HepG2 (cell line): ENCODE data around the gene PALM2AKAP2. TPM values are rescaled to one million over a fixed set of nuclear protein-coding genes. Genes with fewer than 3 reads are reported as not detected.

Experiments used
- ATAC-seq: fragments of 200-7000 bp; cut with Tn5 transposase; 3 replicates; pipeline ENCODE4 v1.9.1; 2020; ENCODE audit warnings: mild to moderate bottlenecking, moderate library complexity
- BruUV-seq: library from RNA; stranded (reverse); fragments of 400-500 nt; replicated peaks from 2 replicates; lab custom pipeline; 2021; lab: Mats Ljungman, UMichigan
- CTCF ChIA-PET: fragments of 300-600 bp; formaldehyde crosslinking; extraction: SDS; loops from one replicate; lab custom pipeline; 2021; ENCODE audit warnings: low total read pairs, inconsistent platforms, low intra/inter-chr PET ratio; lab: Yijun Ruan, JAX
- POLR2A ChIA-PET: fragments of 350-600 bp; sonication (Branson Sonifier 250); formaldehyde crosslinking; loops from one replicate; lab custom pipeline; 2020; ENCODE audit warnings: antibody characterized with exemption, inconsistent platforms; lab: Yijun Ruan, JAX
- DNase-seq: peaks from one replicate; pipeline ENCODE4 v3.0.0-alpha.2; 2015; ENCODE audit warnings: low spot score
- FAIRE-seq: peaks from 3 replicates; lab custom pipeline; 2011; peaks lifted over from hg19 to GRCh38; lab: Jason Lieb, UNC
- H2AFZ ChIP-seq: one replicate; pipeline ENCODE4 v1.6.1; 2011; ENCODE audit warnings: low read length, inconsistent platforms
- H3K27ac ChIP-seq: fragments of 300-600 bp; 3 replicates; pipeline ENCODE4 v1.8.0; 2011; ENCODE audit warnings: mixed run types, mild to moderate bottlenecking, mixed read lengths, low read length, inconsistent platforms; ENCODE audit not compliant: insufficient read depth; ENCODE audit errors: extremely low read length
- H3K27me3 ChIP-seq, 2 experiments: fragments of 200-600 bp in 1 of 2; 2 replicates in 1 of 2; 3 replicates in 1 of 2; pipeline versions ENCODE4 v1.6.0 to v1.8.0; 2011; ENCODE audit warnings: low read length in 2 of 2, mild to moderate bottlenecking in 2 of 2, moderate library complexity in 2 of 2, inconsistent platforms in 1 of 2; ENCODE audit not compliant: insufficient read depth in 2 of 2, control insufficient read depth in 1 of 2
- H3K36me3 ChIP-seq, 2 experiments: fragments of 200-600 bp in 1 of 2; replicated peaks in 1 of 2; 2 replicates in 1 of 2; 3 replicates in 1 of 2; pipeline versions ENCODE4 v1.5.1 to v1.8.0; 2011; ENCODE audit warnings: low read length in 2 of 2, inconsistent platforms in 1 of 2; ENCODE audit not compliant: insufficient read depth in 2 of 2, control insufficient read depth in 1 of 2
- H3K4me1 ChIP-seq: 2 replicates; pipeline ENCODE4 v1.5.1; 2012; ENCODE audit warnings: low read length, inconsistent platforms; ENCODE audit not compliant: insufficient read depth
- H3K4me2 ChIP-seq: 2 replicates; pipeline ENCODE4 v1.6.0; 2011; ENCODE audit warnings: low read depth, low read length, inconsistent platforms
- H3K4me3 ChIP-seq, 3 experiments: fragments of 200-600 bp in 1 of 3; sonication (generic), shearing (Covaris generic) in 1 of 3; replicated peaks in 1 of 3; 2 replicates each; pipeline ENCODE4 v1.5.1; 2011 to 2016; ENCODE audit warnings: low read length in 3 of 3, inconsistent platforms in 2 of 3, low read depth in 2 of 3, mild to moderate bottlenecking in 2 of 3, control low read depth in 1 of 3, mixed read lengths in 1 of 3; ENCODE audit not compliant: insufficient read depth in 1 of 3
- H3K79me2 ChIP-seq: one replicate; pipeline ENCODE4 v1.6.1; 2011; ENCODE audit warnings: low read length, inconsistent platforms; ENCODE audit not compliant: insufficient read depth
- H3K9ac ChIP-seq: 2 replicates; pipeline ENCODE4 v1.6.0; 2011; ENCODE audit warnings: mild to moderate bottlenecking, low read depth, low read length, inconsistent platforms; ENCODE audit not compliant: insufficient read depth
- H3K9me3 ChIP-seq: 2 replicates; pipeline ENCODE4 v1.5.1; 2012; ENCODE audit warnings: mild to moderate bottlenecking, low read length
- H4K20me1 ChIP-seq: 2 replicates; pipeline ENCODE4 v1.6.0; 2011; ENCODE audit warnings: inconsistent platforms, mild to moderate bottlenecking, low read length, moderate library complexity; ENCODE audit not compliant: insufficient read depth
- HNRNPLL ChIP-seq: fragments of 200-400 bp; formaldehyde crosslinking; IDR thresholded peaks from 2 replicates; pipeline ENCODE4 v1.6.1; 2017; ENCODE audit warnings: mild to moderate bottlenecking, low read depth, low read length; ENCODE audit not compliant: poor library complexity, severe bottlenecking
- MAZ ChIP-seq, 2 experiments: sonication (generic) in 1 of 2; formaldehyde crosslinking in 1 of 2; IDR thresholded peaks; 2 replicates each; pipeline versions ENCODE4 v1.5.0 to v1.6.1; 2012 to 2020; ENCODE audit warnings: low read depth in 2 of 2, mild to moderate bottlenecking in 2 of 2, borderline replicate concordance in 1 of 2, improper control_type of control experiment in 1 of 2, low read length in 1 of 2, missing genetic modification reagents in 1 of 2, moderate library complexity in 1 of 2
- MYC ChIP-seq: sonication (generic); formaldehyde crosslinking; IDR thresholded peaks from 2 replicates; pipeline ENCODE4 v1.9.0; 2021; ENCODE audit warnings: missing genetic modification reagents, borderline replicate concordance
- TAF1 ChIP-seq: sonication (generic); formaldehyde crosslinking; IDR thresholded peaks from 2 replicates; pipeline ENCODE4 v1.4.0; 2020; ENCODE audit warnings: missing genetic modification reagents
- XRCC5 ChIP-seq: fragments of 200-400 bp; formaldehyde crosslinking; optimal IDR thresholded peaks from 2 replicates; pipeline ENCODE3; 2017; ENCODE audit warnings: mild to moderate bottlenecking, low read length
- ZNF17 ChIP-seq: sonication (generic); formaldehyde crosslinking; IDR thresholded peaks from 2 replicates; pipeline ENCODE4 v1.5.0; 2020; ENCODE audit warnings: mild to moderate bottlenecking, missing genetic modification reagents
- ZSCAN21 ChIP-seq: sonication (generic); formaldehyde crosslinking; IDR thresholded peaks from 2 replicates; pipeline ENCODE4 v1.8.0; 2022; ENCODE audit warnings: mild to moderate bottlenecking, missing genetic modification reagents, moderate library complexity, borderline replicate concordance
- WGBS: methylation state at CpG from one replicate; pipeline ENCODE4 v1.1.6; 2017; ENCODE audit warnings: low lambda C conversion rate; 5-methylcytosine and 5-hydroxymethylcytosine counted together
- in situ Hi-C: cut with HindIII; loops from 2 replicates; pipeline ENCODE4 v1.10.0; 2017; ENCODE audit warnings: low pct_unique_long_range_greater_than_20kb; ENCODE audit not compliant: extremely low pct_ligation_motif_present
- intact Hi-C: fragments of 100-400 bp; cut with micrococcal nuclease; formaldehyde crosslinking; loops from one replicate; pipeline ENCODE4 v1.10.0; 2022; ENCODE audit not compliant: unreplicated experiment
- polyA plus RNA-seq, 8 experiments: library from polyadenylated mRNA; depleted of rRNA in 3 of 8; stranded (reverse) in 7 of 8; unstranded in 1 of 8; fragments of >200 nt; fragmentation: Illumina TruSeq in 4 of 8; extraction: Trizol in 4 of 8; gene quantifications; 2 replicates each; pipeline versions ENCODE4 v1.2.1 to v1.2.3, GENCODE V29; 2011 to 2016; ENCODE audit warnings: low read depth in 4 of 8, missing spikeins in 1 of 8, mixed read lengths in 1 of 8; ENCODE audit not compliant: insufficient read depth in 1 of 8
- total RNA-seq, 5 experiments: library from RNA; depleted of rRNA; stranded (reverse); fragments of >200 nt; fragmentation: Illumina TruSeq; extraction: Trizol; gene quantifications; 2 replicates each; pipeline ENCODE4 v1.2.3, GENCODE V29; 2016; ENCODE audit warnings: low read depth in 1 of 5
- TF ChIP-seq, protein P1 (sequence below): sonication (generic); formaldehyde crosslinking; IDR thresholded peaks from 2 replicates; pipeline ENCODE4 v1.8.1; 2023; ENCODE audit warnings: mild to moderate bottlenecking, moderate library complexity, missing genetic modification reagents
- TF ChIP-seq, protein P2 (sequence below): sonication (generic); formaldehyde crosslinking; IDR thresholded peaks from 2 replicates; pipeline ENCODE4 v1.4.0; 2020; ENCODE audit warnings: missing genetic modification reagents

The PALM2AKAP2 gene
- total and polyA plus RNA-seq, 2 of the 13 experiments (the other 11 are each of a cell fraction or from before 2014, with no cell fraction given) = 0.25 to 1.8 TPM

DNA sequence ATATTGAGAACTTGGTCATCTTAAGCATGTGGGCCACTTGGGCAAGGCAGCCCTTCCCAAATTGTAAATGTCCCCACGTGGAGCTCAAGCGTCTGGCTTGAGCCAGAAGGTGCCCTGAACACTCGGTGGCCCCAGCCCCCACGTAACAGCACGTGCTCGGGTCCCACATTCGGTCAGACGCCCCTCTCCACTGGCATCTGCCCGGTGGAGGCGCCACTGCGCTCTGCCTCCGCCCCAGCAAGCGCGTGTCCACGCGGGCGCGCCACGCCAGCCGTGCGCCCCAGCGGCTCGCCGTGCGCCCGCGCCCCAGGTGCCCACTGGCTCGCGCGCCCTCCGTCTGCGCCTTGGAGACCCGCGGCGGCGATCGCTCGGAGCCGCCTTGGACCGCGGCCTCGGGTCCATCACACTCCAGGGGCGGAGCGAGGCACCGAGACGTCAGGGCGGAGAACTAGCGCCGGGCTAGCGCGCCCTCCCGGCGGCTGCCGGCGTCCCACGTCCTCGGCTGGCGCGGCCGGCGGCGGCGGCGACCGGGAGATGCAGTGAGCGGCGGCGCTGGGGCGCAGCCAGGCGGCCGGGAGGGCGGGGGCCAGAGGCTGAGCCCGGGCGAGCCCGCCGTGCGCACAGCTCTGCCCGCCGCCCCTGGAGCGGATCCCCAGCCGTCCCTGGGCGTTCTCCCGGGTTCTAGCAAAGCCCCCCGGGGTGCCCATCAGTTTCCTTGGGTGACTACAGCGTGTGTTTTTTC is at the start of gene PALM2AKAP2 (continued):
- TF ChIP-seq, protein P1, sequence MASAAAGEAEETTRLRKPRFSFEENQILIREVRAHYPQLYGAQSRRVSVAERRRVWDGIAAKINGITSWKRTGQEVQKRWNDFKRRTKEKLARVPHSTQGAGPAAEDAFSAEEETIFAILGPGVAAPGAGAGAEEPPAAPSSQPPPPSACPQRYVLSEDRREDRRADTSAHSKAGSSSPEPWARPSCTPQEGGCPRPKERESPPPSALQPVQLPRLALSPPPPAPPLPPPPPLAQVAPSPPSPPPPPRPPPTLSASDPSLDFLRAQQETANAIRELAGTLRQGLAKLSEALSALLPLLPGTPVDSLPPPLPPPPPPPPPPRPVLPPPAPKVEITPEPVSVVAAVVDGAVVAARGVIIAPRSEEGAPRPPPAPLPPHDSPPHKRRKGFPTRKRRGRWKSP (CRISPR knock-in tag) = 0 out of 2 replicates have a peak, but pooled peaks have one; percentile 37
- TF ChIP-seq, protein P2, sequence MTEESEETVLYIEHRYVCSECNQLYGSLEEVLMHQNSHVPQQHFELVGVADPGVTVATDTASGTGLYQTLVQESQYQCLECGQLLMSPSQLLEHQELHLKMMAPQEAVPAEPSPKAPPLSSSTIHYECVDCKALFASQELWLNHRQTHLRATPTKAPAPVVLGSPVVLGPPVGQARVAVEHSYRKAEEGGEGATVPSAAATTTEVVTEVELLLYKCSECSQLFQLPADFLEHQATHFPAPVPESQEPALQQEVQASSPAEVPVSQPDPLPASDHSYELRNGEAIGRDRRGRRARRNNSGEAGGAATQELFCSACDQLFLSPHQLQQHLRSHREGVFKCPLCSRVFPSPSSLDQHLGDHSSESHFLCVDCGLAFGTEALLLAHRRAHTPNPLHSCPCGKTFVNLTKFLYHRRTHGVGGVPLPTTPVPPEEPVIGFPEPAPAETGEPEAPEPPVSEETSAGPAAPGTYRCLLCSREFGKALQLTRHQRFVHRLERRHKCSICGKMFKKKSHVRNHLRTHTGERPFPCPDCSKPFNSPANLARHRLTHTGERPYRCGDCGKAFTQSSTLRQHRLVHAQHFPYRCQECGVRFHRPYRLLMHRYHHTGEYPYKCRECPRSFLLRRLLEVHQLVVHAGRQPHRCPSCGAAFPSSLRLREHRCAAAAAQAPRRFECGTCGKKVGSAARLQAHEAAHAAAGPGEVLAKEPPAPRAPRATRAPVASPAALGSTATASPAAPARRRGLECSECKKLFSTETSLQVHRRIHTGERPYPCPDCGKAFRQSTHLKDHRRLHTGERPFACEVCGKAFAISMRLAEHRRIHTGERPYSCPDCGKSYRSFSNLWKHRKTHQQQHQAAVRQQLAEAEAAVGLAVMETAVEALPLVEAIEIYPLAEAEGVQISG (CRISPR knock-in tag) = peak; percentile 90
- no peak for TF ChIP-seq MAZ (IDR thresholded peaks at IDR 0.05; ENCODE audit: borderline replicate concordance, low read depth, low read length)
- TF ChIP-seq MAZ (CRISPR knock-in tag; IDR thresholded peaks at IDR 0.05; ENCODE audit: low read depth) = 0 out of 2 replicates have a peak, but pooled peaks have one; percentile 25
- peak; percentile 23 for TF ChIP-seq HNRNPLL
- TF ChIP-seq ZSCAN21 (CRISPR knock-in tag) = no peak
- peak; percentile 52; the same call in 1 of the 2 replicates for TF ChIP-seq MYC (CRISPR knock-in tag)
- TF ChIP-seq, all 625 proteins: peak for 12

DNA sequence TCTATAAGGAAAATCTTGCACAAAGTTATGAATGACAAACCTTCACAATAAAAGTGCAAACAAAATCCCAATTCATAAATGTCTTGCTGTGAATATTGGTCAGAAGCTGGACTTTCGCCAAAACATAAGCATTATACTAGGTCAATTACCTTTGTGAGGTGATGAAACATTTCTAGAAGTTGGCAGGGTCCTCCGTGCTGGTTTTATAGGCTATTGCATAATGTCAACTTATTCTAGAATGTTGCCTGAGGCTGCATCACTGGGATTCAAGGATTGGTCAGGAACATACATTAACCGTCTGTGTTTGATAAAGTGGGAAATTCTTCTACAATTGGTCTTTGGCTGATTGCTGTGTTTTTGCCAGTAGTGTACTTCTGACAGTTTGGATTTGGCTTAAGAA is 49.8 kb upstream of the PALM2AKAP2 start:
- Histone ChIP-seq H3K27ac (no peak overlapping the region), H3K36me3 (no peaks in the 10 kb centered on the region), H3K9ac (no peak overlapping the region), H3K4me2 (no peak overlapping the region), H4K20me1 (no peaks in the 10 kb centered on the region), H3K4me3 (no peak overlapping the region), H3K4me1 (no peaks in the 10 kb centered on the region), H3K79me2 (no peaks in the 10 kb centered on the region), H3K27me3 (no peaks in the 10 kb centered on the region), H3K9me3 (no peaks in the 10 kb centered on the region), H2AFZ (no peak overlapping the region)
- FAIRE-seq (no peak), ATAC-seq (no peak), DNase-seq (no peak)
- intact Hi-C loops = no loop called here
- ChIA-PET CTCF (no interaction called here), POLR2A (no interaction called here)
- BruUV-seq = no TSS peak
- in situ Hi-C loops = no loop called here
- 3% methylated on average over 3 of the region's 3 CpGs for WGBS
- TF ChIP-seq XRCC5 (no peak), TAF1 (CRISPR knock-in tag) (no peak), ZNF17 (no peak)
